ENCODE data around the gene DRICH1.
"Not testable (repeated sequence)": the region's sequence is repeated elsewhere in the genome, so short reads cannot be mapped to it uniquely, and the experiment has no call there.

The DRICH1 gene

GRCh38 chr22:23566705-23567475 is 65.2 kb downstream of the DRICH1 start:
- no peak for DNase-seq (ENCODE audit: low spot score)

GRCh38 chr22:23565915-23566704 is 66.0 kb downstream of the DRICH1 start:
- no peak for DNase-seq (ENCODE audit: low spot score)

GRCh38 chr22:23565305-23565914 is 66.7 kb downstream of the DRICH1 start:
- peak; percentile 44 for DNase-seq (ENCODE audit: low spot score)

GRCh38 chr22:23564276-23564675 is 67.8 kb downstream of the DRICH1 start:
- DNase-seq (ENCODE audit: low spot score) = no peak

- no peak for DNase-seq (ENCODE audit: low spot score)
These were observed 69.0 kb downstream of the DRICH1 start for GRCh38 chr22:23563111-23563510.

GRCh38 chr22:23562186-23562585 is 69.9 kb downstream of the DRICH1 start:
- no peak for DNase-seq (ENCODE audit: low spot score)

- DNase-seq (ENCODE audit: low spot score) = not testable (repeated sequence)
These were observed 71.1 kb downstream of the DRICH1 start for GRCh38 chr22:23561025-23561510.

- DNase-seq (ENCODE audit: low spot score) = not testable (repeated sequence)
These were observed 71.9 kb downstream of the DRICH1 start for GRCh38 chr22:23560215-23560614.
